Fibroblast of skin of right quadriceps (primary cell): ENCODE data around the gene LEFTY1.
"Not testable (repeated sequence)": the region's sequence is repeated elsewhere in the genome, so short reads cannot be mapped to it uniquely, and the experiment has no call there.

Experiments used
- DNase-seq: peaks from one replicate; pipeline ENCODE4 v3.0.0-alpha.2; 2013

LEFTY1 gene

GRCh38 chr1:225888898-225889601, at the start of gene LEFTY1:
Gene LEFTY1, minus strand, starts transcription at chr1:225889146. Its CDS starts 80 bp downstream, at chr1:225889066.
- DNase-seq = no peak

GRCh38 chr1:225937048-225937968, 48.4 kb upstream of the LEFTY1 start:
- DNase-seq = no peak

GRCh38 chr1:225936523-225936922, 47.6 kb upstream of the LEFTY1 start:
- DNase-seq = no peak

- peak; percentile 43 for DNase-seq
Measured at GRCh38 chr1:225936086-225936485, 47.1 kb upstream of the LEFTY1 start.

GRCh38 chr1:225934711-225935110, 45.8 kb upstream of the LEFTY1 start:
- no peak for DNase-seq

- DNase-seq = peak; percentile 60
Measured at GRCh38 chr1:225933072-225933471, 44.1 kb upstream of the LEFTY1 start.

GRCh38 chr1:225931270-225932136, 42.6 kb upstream of the LEFTY1 start:
- DNase-seq = no peak

GRCh38 chr1:225930566-225930965, 41.6 kb upstream of the LEFTY1 start:
- DNase-seq = no peak

- DNase-seq = not testable (repeated sequence)
Measured at GRCh38 chr1:225929462-225929861, 40.5 kb upstream of the LEFTY1 start.

GRCh38 chr1:225928186-225929175, 39.5 kb upstream of the LEFTY1 start:
- no peak for DNase-seq

- peak; percentile 13 for DNase-seq
Measured at GRCh38 chr1:225926551-225927113, 37.7 kb upstream of the LEFTY1 start.

- DNase-seq = peak; percentile 96
Measured at GRCh38 chr1:225923692-225924555, 35.0 kb upstream of the LEFTY1 start, which contains the start of gene PYCR2. Gene PYCR2, minus strand, starts transcription at chr1:225924250. Its CDS starts 140 bp downstream, at chr1:225924110.

- DNase-seq = no peak
Measured at GRCh38 chr1:225923381-225923691, 34.4 kb upstream of the LEFTY1 start.

GRCh38 chr1:225921734-225922709, 33.1 kb upstream of the LEFTY1 start:
- no peak for DNase-seq

- peak; percentile 79 for DNase-seq
Measured at GRCh38 chr1:225919906-225920305, 31.0 kb upstream of the LEFTY1 start.

- no peak for DNase-seq
Measured at GRCh38 chr1:225918280-225918679, 29.3 kb upstream of the LEFTY1 start.

GRCh38 chr1:225917536-225917935, 28.6 kb upstream of the LEFTY1 start:
- no peak for DNase-seq

- DNase-seq = no peak
Measured at GRCh38 chr1:225917101-225917500, 28.2 kb upstream of the LEFTY1 start.

- DNase-seq = peak; percentile 45
Measured at GRCh38 chr1:225915538-225915991, 26.6 kb upstream of the LEFTY1 start.
